Ovary (tissue), 9 donors: ENCODE measurements around the gene FXN. TPM values are rescaled to one million over a fixed set of nuclear protein-coding genes. Genes with fewer than 3 reads are reported as not detected.

Experiments
- DNase-seq, 5 donors: peaks; one replicate each; pipeline ENCODE4 v3.0.0-alpha.2; 2019 to 2020
- H3K27ac ChIP-seq, 2 donors: fragments of 200-600 bp; one replicate each; pipeline versions ENCODE4 v1.5.1 to v1.8.0; 2019 to 2022
- H3K27me3 ChIP-seq: fragments of 200-600 bp; one replicate; pipeline ENCODE4 v1.8.0; 2022
- H3K36me3 ChIP-seq: fragments of 200-600 bp; sonication (generic); one replicate; pipeline ENCODE4 v1.5.1; 2019
- H3K4me1 ChIP-seq: one replicate; pipeline ENCODE4 v1.8.1; 2013; ENCODE audit warnings: mild to moderate bottlenecking, moderate library complexity; ENCODE audit not compliant: insufficient read depth
- H3K4me3 ChIP-seq: fragments of 200-600 bp; sonication (generic); one replicate; pipeline ENCODE4 v1.5.1; 2017
- H3K9me3 ChIP-seq, 2 donors: fragments of 200-600 bp in 1 of 2; sonication (generic) in 1 of 2; one replicate each; pipeline versions ENCODE4 v1.5.1 to v1.8.1; 2013 to 2019; ENCODE audit warnings: mild to moderate bottlenecking in 1 of 2, moderate library complexity in 1 of 2
- EP300 ChIP-seq: sonication (generic); formaldehyde crosslinking; IDR thresholded peaks from one replicate; pipeline ENCODE4 v1.6.1; 2017; ENCODE audit warnings: antibody characterized with exemption
- POLR2A ChIP-seq: fragments of 450-650 bp; IDR thresholded peaks from one replicate; pipeline ENCODE4 v1.6.1; 2017; ENCODE audit warnings: antibody characterized with exemption, mild to moderate bottlenecking, moderate library complexity
- WGBS, 3 donors: extraction: QIAGEN DNeasy Blood & Tissue Kit in 1 of 3; methylation state at CpG; one replicate each; pipeline versions ENCODE4 v1.1.5 to v1.1.7; 2013 to 2017; 5-methylcytosine and 5-hydroxymethylcytosine counted together
- intact Hi-C, 4 donors: fragments of 100-400 bp; cut with DNase I; formaldehyde crosslinking; loops; one replicate each; pipeline versions ENCODE4 v1.11.0 to v1.15.1; 2022 to 2023
- polyA plus RNA-seq, 2 donors: library from polyadenylated mRNA; stranded (reverse); fragments of 200-250 nt in 1 of 2; fragments of 350-450 nt in 1 of 2; fragmentation: Illumina TruSeq in 1 of 2; extraction: RNeasy Lipid Tissue Mini Kit (QIAGEN cat#74804) in 1 of 2; gene quantifications; one replicate each; pipeline ENCODE4 v1.2.3, GENCODE V29; 2013 to 2014
- total RNA-seq, 7 donors: library from RNA; depleted of rRNA in 2 of 7; stranded (reverse); fragments of >200 nt in 2 of 7; fragmentation: NEBNext Ultra II Directional in 3 of 7; extraction: Animal tissue kit (Norgen Biotek cat#: 25700) in 3 of 7; gene quantifications; one replicate each; pipeline versions ENCODE4 v1.1.0 to v1.2.4, GENCODE V29; 2016 to 2023
- TF ChIP-seq, protein P1 (sequence below), 3 donors: fragments of 450-650 bp in 2 of 3; fragments of 200-600 bp in 1 of 3; IDR thresholded peaks; one replicate each; pipeline versions ENCODE4 v1.5.1 to v1.8.0; 2016 to 2022; ENCODE audit warnings: antibody characterized with exemption in 3 of 3, mild to moderate bottlenecking in 1 of 3
- donor health status: DM: no; HTN: no; CAD: no; lungs with moderate emphysema.
- donor health status: DM: no; HTN: no; CAD: no.
- donor health status: Bipolar disorder and iron deficiency.
- donor health status: DM: yes; HTN: yes; CAD: no.
- donor health status: DM: no; HTN: no; CAD: no.
- donor health status: DM: yes; HTN: yes; CAD: no.

Gene FXN
- total and polyA plus RNA-seq, 9 donors, result 4.5 to 29.2 (median 21.9) TPM

DNA sequence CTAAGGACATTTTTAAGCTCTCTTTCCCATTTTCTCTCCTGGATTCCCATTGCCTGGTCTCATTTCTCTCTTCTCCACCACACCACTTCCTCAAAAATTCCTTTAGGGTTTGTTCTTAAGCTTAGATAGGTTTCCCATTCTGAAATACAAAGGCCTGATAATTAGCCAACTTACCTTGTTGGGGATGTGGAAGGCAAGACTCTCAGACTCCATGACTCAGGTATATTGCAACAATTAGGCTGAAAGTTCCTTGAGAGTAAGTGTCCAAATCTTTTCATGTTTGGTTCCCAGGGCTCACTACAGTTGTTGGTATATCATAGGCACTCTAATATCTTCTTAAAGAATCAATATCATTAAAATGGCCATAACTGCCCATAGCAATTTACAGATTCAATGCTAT lies 43.6 kb downstream of the FXN start:
- Histone ChIP-seq H3K9me3 (no peaks in the 10 kb centered on the region), H3K4me1 (peaks cover 14% of the 10 kb centered on the region), H3K27me3 (no peaks in the 10 kb centered on the region), H3K27ac (no peak overlapping the region), H3K4me3 (no peak overlapping the region), H3K36me3 (no peaks in the 10 kb centered on the region)
- DNase-seq, result no peak
- no peak for TF ChIP-seq EP300
- TF ChIP-seq POLR2A, result no peak
- TF ChIP-seq, protein P1, sequence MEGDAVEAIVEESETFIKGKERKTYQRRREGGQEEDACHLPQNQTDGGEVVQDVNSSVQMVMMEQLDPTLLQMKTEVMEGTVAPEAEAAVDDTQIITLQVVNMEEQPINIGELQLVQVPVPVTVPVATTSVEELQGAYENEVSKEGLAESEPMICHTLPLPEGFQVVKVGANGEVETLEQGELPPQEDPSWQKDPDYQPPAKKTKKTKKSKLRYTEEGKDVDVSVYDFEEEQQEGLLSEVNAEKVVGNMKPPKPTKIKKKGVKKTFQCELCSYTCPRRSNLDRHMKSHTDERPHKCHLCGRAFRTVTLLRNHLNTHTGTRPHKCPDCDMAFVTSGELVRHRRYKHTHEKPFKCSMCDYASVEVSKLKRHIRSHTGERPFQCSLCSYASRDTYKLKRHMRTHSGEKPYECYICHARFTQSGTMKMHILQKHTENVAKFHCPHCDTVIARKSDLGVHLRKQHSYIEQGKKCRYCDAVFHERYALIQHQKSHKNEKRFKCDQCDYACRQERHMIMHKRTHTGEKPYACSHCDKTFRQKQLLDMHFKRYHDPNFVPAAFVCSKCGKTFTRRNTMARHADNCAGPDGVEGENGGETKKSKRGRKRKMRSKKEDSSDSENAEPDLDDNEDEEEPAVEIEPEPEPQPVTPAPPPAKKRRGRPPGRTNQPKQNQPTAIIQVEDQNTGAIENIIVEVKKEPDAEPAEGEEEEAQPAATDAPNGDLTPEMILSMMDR (IDR thresholded peaks at IDR 0.05), result no peak
- intact Hi-C loops, result loop anchor here in 1 of 4 donors (10.0 kb wide), 1 partner anchor 56 kb away; no protein-coding TSS in a partner anchor

DNA sequence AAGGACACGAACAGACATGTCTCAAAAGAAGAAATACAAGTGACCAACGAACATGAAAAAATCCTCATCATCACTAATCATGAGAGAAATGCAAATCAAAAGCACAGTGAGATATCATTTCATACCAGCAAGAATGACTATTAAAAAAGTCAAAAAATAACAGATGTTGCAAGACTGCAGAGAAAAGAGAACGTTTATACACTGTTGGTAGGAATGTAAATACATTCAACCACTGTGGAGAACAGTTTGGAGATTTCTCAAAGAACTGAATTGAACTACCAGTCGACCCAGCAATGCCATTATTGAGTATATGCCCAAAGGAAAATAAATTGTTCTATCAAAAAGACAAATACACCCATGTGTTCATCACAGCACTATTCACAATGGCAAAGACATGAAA lies 45.7 kb downstream of the FXN start:
- intact Hi-C loops, result no loop called here
- no peaks in the 10 kb centered on the region for H3K36me3 ChIP-seq
- no peak overlapping the region for H3K27ac ChIP-seq
- H3K4me1 ChIP-seq, result peaks cover 14% of the 10 kb centered on the region
- H3K4me3 ChIP-seq, result no peak overlapping the region
- DNase-seq, result no peak
- TF ChIP-seq, protein P1 (IDR thresholded peaks at IDR 0.05), result no peak
- TF ChIP-seq EP300 (no peak), POLR2A (no peak)
- 40 to 60% (median 48%) methylated on average over 4 of the region's 4 CpGs for WGBS, 3 donors
- H3K27me3 ChIP-seq, result no peaks in the 10 kb centered on the region
- no peaks in the 10 kb centered on the region for H3K9me3 ChIP-seq

DNA sequence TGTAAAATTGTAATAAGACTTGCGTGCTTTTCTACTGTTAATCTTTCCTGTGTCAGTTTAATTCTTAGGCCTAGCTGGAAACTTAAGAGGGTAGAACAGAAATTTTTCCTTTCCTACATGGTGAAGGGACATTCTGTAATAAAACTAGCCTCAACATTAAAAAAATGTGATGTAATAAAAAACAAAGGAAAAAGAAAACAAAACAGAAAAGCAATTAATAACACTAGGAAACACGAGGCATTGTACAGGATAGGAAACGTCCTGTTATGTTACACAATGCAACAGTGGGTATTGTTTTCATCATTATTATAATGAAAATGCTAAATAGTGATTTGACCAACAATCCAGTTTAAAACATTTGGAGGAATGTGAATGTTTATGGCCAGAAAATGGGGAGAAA lies 47.8 kb downstream of the FXN start:
- intact Hi-C loops, result no loop called here
- H3K27ac ChIP-seq, result no peak overlapping the region
- no peak for DNase-seq
- no peaks in the 10 kb centered on the region for H3K27me3 ChIP-seq
- no peaks in the 10 kb centered on the region for H3K9me3 ChIP-seq
- no peaks in the 10 kb centered on the region for H3K36me3 ChIP-seq
- peaks cover 5% of the 10 kb centered on the region for H3K4me1 ChIP-seq
- TF ChIP-seq POLR2A (no peak), EP300 (no peak)
- TF ChIP-seq, protein P1 (IDR thresholded peaks at IDR 0.05), result no peak
- 44 to 63% (median 51%) methylated on average over 3 of the region's 3 CpGs for WGBS, 3 donors
- H3K4me3 ChIP-seq, result no peak overlapping the region

DNA sequence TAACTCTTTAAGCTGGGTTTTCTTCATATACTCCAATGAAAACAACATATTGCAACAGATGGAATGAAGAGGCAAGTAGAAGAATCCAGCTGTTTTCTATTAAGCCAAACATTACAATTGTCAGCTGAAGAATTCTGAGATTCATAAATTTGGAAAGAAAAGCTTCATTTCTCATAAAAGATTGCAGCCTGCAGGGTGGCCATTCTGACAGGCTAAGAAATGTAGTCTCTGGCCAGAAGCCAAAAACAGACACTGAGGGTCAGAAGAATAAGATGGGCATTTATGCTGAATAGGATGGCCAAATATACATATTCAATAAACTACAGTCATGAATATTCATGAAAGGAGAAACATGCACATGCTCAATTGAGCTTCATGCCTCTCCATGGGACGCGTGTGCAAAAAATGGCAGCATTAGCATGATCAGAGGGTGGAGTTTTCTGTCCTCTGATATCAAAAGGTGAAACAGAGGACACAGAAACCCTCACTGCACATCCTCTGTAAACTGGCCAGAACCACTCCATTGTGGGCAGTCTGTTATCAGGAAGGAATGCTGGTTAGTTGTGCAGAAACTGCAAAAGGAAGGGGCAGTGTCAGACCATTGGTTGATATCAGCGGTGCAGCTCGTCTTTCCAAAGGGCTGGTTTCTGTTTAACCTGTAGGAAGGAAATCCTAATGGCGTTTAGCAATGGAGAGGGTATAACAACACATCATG lies 50.2 kb downstream of the FXN start:
- no peaks in the 10 kb centered on the region for H3K27me3 ChIP-seq
- no peak overlapping the region for H3K4me3 ChIP-seq
- no peaks in the 10 kb centered on the region for H3K36me3 ChIP-seq
- no peak for DNase-seq
- TF ChIP-seq EP300, result no peak
- TF ChIP-seq POLR2A, result no peak
- TF ChIP-seq, protein P1 (IDR thresholded peaks at IDR 0.05), result no peak
- H3K9me3 ChIP-seq, result no peaks in the 10 kb centered on the region
- no peak overlapping the region for H3K27ac ChIP-seq
- intact Hi-C loops, result no loop called here
- 32 to 36% (median 36%) methylated on average over 5 of the region's 5 CpGs for WGBS, 3 donors
- H3K4me1 ChIP-seq, result peaks cover 3% of the 10 kb centered on the region
